T-helper 1 cell treated with Interleukin-12 subunit alpha and Interleukin-12 subunit beta and Interleukin-4 antibody, amounts not matched to agents 30 μg/mL and 1 μg/mL, for 36 hours (primary cell): ENCODE results near the gene MRPL18.
A peak's percentile ranks its signal among the peaks of the same experiment; 100 is the strongest.
"Not testable (repeated sequence)": the region's sequence is repeated elsewhere in the genome, so short reads cannot be mapped to it uniquely, and the experiment has no call there.

ENCODE experiments used
- H3K27ac Mint-ChIP-seq: one replicate; pipeline ENCODE4 v1.8.0; 2021; ENCODE audit warnings: mild to moderate bottlenecking, mixed read lengths
- H3K27me3 Mint-ChIP-seq: one replicate; pipeline ENCODE4 v1.8.0; 2021; ENCODE audit warnings: low read depth, mixed read lengths
- H3K36me3 Mint-ChIP-seq: one replicate; pipeline ENCODE4 v1.8.0; 2021; ENCODE audit warnings: low read depth, mixed read lengths
- H3K4me1 Mint-ChIP-seq: one replicate; pipeline ENCODE4 v1.8.0; 2021; ENCODE audit warnings: low read depth, mixed read lengths
- H3K4me3 Mint-ChIP-seq: one replicate; pipeline ENCODE4 v1.8.0; 2021; ENCODE audit warnings: mild to moderate bottlenecking, moderate library complexity, mixed read lengths
- H3K9me3 Mint-ChIP-seq: one replicate; pipeline ENCODE4 v1.8.0; 2021; ENCODE audit warnings: mixed read lengths

MRPL18 gene

GRCh38 chr6:159790956-159791598, 810 bp downstream of the MRPL18 start:
- no peaks in the 10 kb centered on the region for H3K9me3 Mint-ChIP-seq
- H3K4me1 Mint-ChIP-seq: peaks cover 42% of the 10 kb centered on the region
- peaks cover 4% of the 10 kb centered on the region for H3K27me3 Mint-ChIP-seq
- H3K27ac Mint-ChIP-seq: peak overlapping the region; percentile 96
- peak overlapping the region; percentile 99 for H3K4me3 Mint-ChIP-seq
- peaks cover 44% of the 10 kb centered on the region for H3K36me3 Mint-ChIP-seq

GRCh38 chr6:159794976-159795375, 4.7 kb downstream of the MRPL18 start:
- not testable (repeated sequence) for H3K4me3 Mint-ChIP-seq, H3K27me3 Mint-ChIP-seq, H3K27ac Mint-ChIP-seq, H3K9me3 Mint-ChIP-seq
- Mint-ChIP-seq H3K4me1 (peaks cover 26% of the 10 kb centered on the region), H3K36me3 (peaks cover 46% of the 10 kb centered on the region)

- no peak overlapping the region for H3K4me3 Mint-ChIP-seq
- no peak overlapping the region for H3K27ac Mint-ChIP-seq
- no peaks in the 10 kb centered on the region for H3K9me3 Mint-ChIP-seq
- peaks cover 13% of the 10 kb centered on the region for H3K4me1 Mint-ChIP-seq
- H3K27me3 Mint-ChIP-seq: no peaks in the 10 kb centered on the region
- peaks cover 33% of the 10 kb centered on the region for H3K36me3 Mint-ChIP-seq
Measured at GRCh38 chr6:159797554-159797953, 7.3 kb downstream of the MRPL18 start.

GRCh38 chr6:159800141-159800865, 10.0 kb downstream of the MRPL18 start, which contains the start of gene PNLDC1:
TSS of gene PNLDC1 (plus strand) at chr6:159800276. CDS start at chr6:159800308, 32 bp downstream.
- Mint-ChIP-seq H3K27me3 (no peaks in the 10 kb centered on the region), H3K27ac (no peak within 1 kb of the TSS), H3K4me3 (no peak within 1 kb of the TSS)

GRCh38 chr6:159801935-159802334, 11.7 kb downstream of the MRPL18 start:
- no peak overlapping the region for H3K4me3 Mint-ChIP-seq
- peaks cover 21% of the 10 kb centered on the region for H3K36me3 Mint-ChIP-seq
- no peaks in the 10 kb centered on the region for H3K9me3 Mint-ChIP-seq
- no peaks in the 10 kb centered on the region for H3K27me3 Mint-ChIP-seq
- H3K27ac Mint-ChIP-seq: no peak overlapping the region
- H3K4me1 Mint-ChIP-seq: no peaks in the 10 kb centered on the region

More at GRCh38 chr6:159800141-159800865, 10.0 kb downstream of the MRPL18 start, which contains the start of gene PNLDC1:
- Mint-ChIP-seq H3K9me3 (no peaks in the 10 kb centered on the region), H3K36me3 (peaks cover 25% of the 10 kb centered on the region), H3K4me1 (no peaks in the 10 kb centered on the region)

GRCh38 chr6:159804504-159804903, 14.2 kb downstream of the MRPL18 start:
- H3K9me3 Mint-ChIP-seq: no peaks in the 10 kb centered on the region
- H3K27me3 Mint-ChIP-seq: no peaks in the 10 kb centered on the region
- H3K4me3 Mint-ChIP-seq: no peak overlapping the region
- no peak overlapping the region for H3K27ac Mint-ChIP-seq
- no peaks in the 10 kb centered on the region for H3K4me1 Mint-ChIP-seq
- H3K36me3 Mint-ChIP-seq: peaks cover 2% of the 10 kb centered on the region

GRCh38 chr6:159805440-159806020, 15.3 kb downstream of the MRPL18 start:
- no peak overlapping the region for H3K27ac Mint-ChIP-seq

GRCh38 chr6:159806021-159806458, 15.8 kb downstream of the MRPL18 start:
- Mint-ChIP-seq H3K9me3 (no peaks in the 10 kb centered on the region), H3K36me3 (no peaks in the 10 kb centered on the region), H3K4me1 (no peaks in the 10 kb centered on the region), H3K27ac (no peak overlapping the region), H3K4me3 (no peak overlapping the region), H3K27me3 (no peaks in the 10 kb centered on the region)

More at GRCh38 chr6:159805440-159806020, 15.3 kb downstream of the MRPL18 start:
- Mint-ChIP-seq H3K9me3 (no peaks in the 10 kb centered on the region), H3K27me3 (no peaks in the 10 kb centered on the region), H3K36me3 (no peaks in the 10 kb centered on the region), H3K4me1 (no peaks in the 10 kb centered on the region), H3K4me3 (no peak overlapping the region)

GRCh38 chr6:159807150-159807858, 17.0 kb downstream of the MRPL18 start:
- Mint-ChIP-seq H3K9me3 (no peaks in the 10 kb centered on the region), H3K4me3 (no peak overlapping the region), H3K27ac (no peak overlapping the region), H3K36me3 (no peaks in the 10 kb centered on the region), H3K27me3 (no peaks in the 10 kb centered on the region), H3K4me1 (no peaks in the 10 kb centered on the region)

GRCh38 chr6:159808647-159809046, 18.4 kb downstream of the MRPL18 start:
- Mint-ChIP-seq H3K4me1 (no peaks in the 10 kb centered on the region), H3K4me3 (no peak overlapping the region), H3K27ac (no peak overlapping the region), H3K27me3 (no peaks in the 10 kb centered on the region), H3K36me3 (no peaks in the 10 kb centered on the region), H3K9me3 (no peaks in the 10 kb centered on the region)

- H3K27me3 Mint-ChIP-seq: no peaks in the 10 kb centered on the region
- H3K9me3 Mint-ChIP-seq: no peaks in the 10 kb centered on the region
- H3K27ac Mint-ChIP-seq: no peak overlapping the region
- no peak overlapping the region for H3K4me3 Mint-ChIP-seq
- no peaks in the 10 kb centered on the region for H3K36me3 Mint-ChIP-seq
- no peaks in the 10 kb centered on the region for H3K4me1 Mint-ChIP-seq
Measured at GRCh38 chr6:159809149-159809548, 18.9 kb downstream of the MRPL18 start.

GRCh38 chr6:159813781-159814180, 23.5 kb downstream of the MRPL18 start:
- H3K4me3 Mint-ChIP-seq: no peak overlapping the region
- no peaks in the 10 kb centered on the region for H3K36me3 Mint-ChIP-seq
- H3K27ac Mint-ChIP-seq: no peak overlapping the region
- no peaks in the 10 kb centered on the region for H3K9me3 Mint-ChIP-seq
- H3K4me1 Mint-ChIP-seq: no peaks in the 10 kb centered on the region
- no peaks in the 10 kb centered on the region for H3K27me3 Mint-ChIP-seq

GRCh38 chr6:159815410-159815809, 25.1 kb downstream of the MRPL18 start:
- H3K4me1 Mint-ChIP-seq: peaks cover 11% of the 10 kb centered on the region
- H3K27ac Mint-ChIP-seq: peak overlapping the region; percentile 54

GRCh38 chr6:159816775-159817174, 26.5 kb downstream of the MRPL18 start:
- H3K36me3 Mint-ChIP-seq, H3K27ac Mint-ChIP-seq, H3K9me3 Mint-ChIP-seq, H3K4me3 Mint-ChIP-seq, H3K27me3 Mint-ChIP-seq: not testable (repeated sequence)
- H3K4me1 Mint-ChIP-seq: peaks cover 14% of the 10 kb centered on the region

More at GRCh38 chr6:159815410-159815809, 25.1 kb downstream of the MRPL18 start:
- no peaks in the 10 kb centered on the region for H3K27me3 Mint-ChIP-seq
- no peak overlapping the region for H3K4me3 Mint-ChIP-seq
- H3K9me3 Mint-ChIP-seq: no peaks in the 10 kb centered on the region
- no peaks in the 10 kb centered on the region for H3K36me3 Mint-ChIP-seq
